GM19193 (cell line): ENCODE measurements around the gene KDM5A.

ENCODE experiments used
- POLR2A ChIP-seq: IDR thresholded peaks from 4 replicates; pipeline ENCODE4 v1.6.1; 2011; ENCODE audit not compliant: insufficient read depth, insufficient read length; ENCODE audit errors: extremely low read depth

The KDM5A gene

DNA sequence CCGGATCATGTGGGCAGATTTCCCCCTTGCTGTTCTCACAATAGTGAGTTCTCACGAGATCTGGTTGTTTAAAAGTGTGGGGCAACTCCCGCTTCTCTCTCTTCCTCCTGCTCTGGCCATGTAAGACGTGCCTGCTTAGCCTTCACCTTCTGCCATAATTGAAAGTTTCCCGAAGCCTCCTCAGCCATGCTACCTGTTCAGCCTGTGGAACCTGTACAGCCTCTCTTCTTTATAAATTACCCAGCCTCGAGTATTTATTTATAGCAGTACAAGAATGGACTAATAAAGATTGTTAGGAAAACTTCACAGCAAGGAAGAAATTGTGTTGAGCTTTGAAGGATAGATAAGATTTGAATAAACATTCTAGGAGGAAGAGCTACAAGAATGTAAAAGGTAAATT is 52.1 kb downstream of the KDM5A start:
- no peak for TF ChIP-seq POLR2A

DNA sequence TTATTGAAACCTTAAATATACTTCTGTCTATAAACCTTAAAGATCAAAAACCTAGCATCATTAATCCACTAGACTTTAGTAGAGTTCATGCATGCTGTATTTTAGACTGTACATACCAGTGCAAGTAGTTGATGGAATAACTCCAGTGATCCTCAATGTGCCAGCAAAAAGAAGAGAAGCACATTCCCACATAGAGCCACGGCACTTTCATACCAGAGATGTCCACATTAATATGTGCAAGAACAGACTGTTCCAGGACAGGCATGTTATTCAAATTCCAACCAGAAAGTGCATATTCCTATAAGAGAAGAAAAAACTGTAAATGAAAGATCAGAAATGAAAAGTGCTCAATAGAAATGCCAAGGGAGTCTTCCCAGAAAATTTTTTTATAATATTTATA is 55.0 kb downstream of the KDM5A start:
- no peak for TF ChIP-seq POLR2A

- TF ChIP-seq POLR2A, result no peak
These were observed 56.4 kb downstream of the KDM5A start for GRCh38 chr12:332581-333205.

DNA sequence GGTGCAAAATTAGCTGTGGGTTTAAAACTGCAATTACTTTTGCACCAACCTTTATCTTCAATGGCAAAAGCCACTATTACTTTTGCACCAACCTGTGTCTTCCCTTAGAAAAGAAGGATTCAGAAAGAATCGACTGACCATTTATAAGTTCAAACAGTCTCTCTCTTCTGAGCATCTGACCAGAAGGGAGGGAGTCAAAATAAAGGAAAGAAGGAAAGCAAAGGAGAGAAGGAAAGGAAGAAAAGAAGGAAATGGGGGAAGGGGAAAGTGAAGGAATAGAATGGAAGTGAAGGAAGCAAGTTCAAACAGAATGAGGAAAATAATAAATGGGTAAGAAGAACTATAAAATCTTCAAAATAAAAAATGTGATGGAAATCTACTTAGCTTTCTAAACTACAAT is 57.8 kb downstream of the KDM5A start:
- no peak for TF ChIP-seq POLR2A

DNA sequence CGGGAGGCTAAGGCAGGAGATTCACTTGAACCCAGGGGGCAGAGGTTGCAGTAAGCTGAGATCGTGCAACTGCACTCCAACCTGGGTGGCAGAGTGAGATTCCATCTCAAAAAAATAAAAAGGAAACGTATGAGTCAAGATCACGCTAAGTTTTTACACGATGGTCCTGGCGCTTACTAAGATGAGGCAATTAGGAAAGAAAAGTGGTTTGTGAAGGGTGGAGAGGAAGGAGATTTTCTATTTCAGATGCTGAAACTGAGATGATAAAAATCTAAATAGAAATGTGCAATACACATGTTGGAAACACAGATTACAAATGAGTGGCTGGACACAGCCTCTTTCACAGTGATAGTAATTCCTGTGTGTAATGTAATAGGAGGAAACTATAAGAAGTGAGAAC is 63.2 kb downstream of the KDM5A start:
- TF ChIP-seq POLR2A, result no peak

DNA sequence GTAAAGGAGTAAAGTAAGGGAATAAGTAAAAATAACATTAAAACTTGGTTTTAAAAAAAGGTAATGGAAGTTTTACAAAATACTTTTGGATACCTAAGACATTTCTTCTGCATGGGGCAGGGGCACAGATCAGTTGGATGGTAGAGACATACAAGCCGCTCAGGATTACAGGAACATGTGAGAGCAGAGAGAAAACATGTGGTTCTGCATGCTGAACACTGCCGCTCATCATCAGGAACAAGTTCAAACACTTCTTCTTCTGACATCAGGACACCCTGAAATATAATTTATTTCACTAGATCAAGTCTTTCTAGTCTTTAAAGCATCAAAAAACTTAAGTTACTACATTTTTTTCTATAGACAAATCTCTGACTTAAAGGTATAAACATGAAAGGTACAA is 65.6 kb downstream of the KDM5A start:
- TF ChIP-seq POLR2A, result no peak

- no peak for TF ChIP-seq POLR2A
These were observed 67.4 kb downstream of the KDM5A start for GRCh38 chr12:321606-322326.

DNA sequence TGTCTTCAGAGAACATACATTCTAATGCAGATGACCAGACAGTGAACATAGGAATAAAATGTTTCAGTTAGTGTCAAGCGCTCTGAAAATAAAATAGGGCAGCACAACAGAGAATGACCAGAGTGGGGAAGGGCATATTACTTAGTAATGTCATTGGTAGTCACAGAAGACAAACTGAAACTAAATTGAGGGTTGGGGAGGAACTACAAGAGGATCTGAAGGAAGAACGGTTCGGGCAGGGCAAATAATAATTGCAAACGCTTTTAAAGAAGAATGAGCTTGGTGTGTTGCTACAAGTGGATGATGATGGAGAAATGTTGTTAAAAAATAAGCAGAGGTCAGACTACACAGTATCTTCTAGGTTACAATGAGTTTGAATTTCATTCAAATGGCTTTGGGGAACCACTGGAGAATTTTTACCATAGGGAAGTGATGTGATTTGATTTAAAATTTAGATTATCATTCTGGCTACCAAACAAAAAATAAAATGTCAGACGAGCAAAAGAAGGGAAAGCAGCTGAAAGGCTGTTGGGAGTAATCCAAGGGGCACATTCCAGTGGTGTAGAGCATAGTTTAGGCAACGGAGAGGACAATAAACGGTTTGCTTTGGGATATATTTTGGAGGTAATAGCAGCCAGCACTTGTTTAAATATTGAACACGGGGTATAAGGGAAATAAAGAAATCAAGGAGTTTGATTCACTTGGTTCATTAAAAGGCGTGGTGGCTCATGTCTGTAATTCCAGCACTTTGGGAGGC is 70.2 kb downstream of the KDM5A start:
- no peak for TF ChIP-seq POLR2A

DNA sequence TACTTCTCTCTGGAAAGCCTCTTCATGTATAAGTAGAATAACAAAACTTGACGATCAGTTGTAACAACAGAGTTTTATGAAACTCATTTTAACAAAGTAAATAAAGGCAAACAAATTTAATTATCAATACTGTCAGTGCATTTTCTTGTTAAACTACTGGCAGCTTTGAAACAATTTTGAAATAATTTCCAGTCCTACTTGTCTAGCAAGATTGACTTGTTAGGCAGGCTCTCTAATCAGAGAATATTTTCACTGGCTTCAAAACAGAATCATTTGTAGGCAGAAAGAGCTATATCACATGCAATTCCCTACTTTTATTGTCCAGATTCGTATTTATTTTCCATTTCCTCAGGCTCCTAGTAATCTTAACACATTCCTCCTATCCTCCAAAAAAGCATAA is 80.6 kb downstream of the KDM5A start:
- no peak for TF ChIP-seq POLR2A

GRCh38 chr12:307406-307805 is 81.7 kb downstream of the KDM5A start:
- TF ChIP-seq POLR2A, result no peak

DNA sequence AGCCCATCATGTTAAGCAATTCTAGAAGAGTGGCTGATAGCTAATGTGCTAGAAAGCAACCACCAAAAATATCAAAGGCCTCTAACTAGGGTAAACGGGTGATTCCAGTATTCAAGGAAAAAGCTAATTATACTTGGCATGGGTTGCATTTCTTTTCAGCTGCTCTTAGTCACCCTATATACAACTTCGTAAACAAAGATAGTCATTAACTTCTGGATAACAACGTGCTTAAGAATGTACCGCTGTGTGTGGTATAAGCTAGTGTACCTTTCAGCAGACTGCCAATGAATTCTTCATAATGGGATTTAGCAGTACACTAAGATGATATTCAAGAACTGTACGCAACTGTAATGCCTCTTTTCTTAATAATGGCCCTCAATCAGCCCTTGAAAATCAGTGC is 84.3 kb downstream of the KDM5A start:
- TF ChIP-seq POLR2A, result no peak

- TF ChIP-seq POLR2A, result no peak
These were observed 94.0 kb downstream of the KDM5A start for GRCh38 chr12:295132-295531.

- TF ChIP-seq POLR2A, result no peak
These were observed 95.9 kb downstream of the KDM5A start for GRCh38 chr12:293199-293598.

GRCh38 chr12:292186-292585 is 96.9 kb downstream of the KDM5A start:
- TF ChIP-seq POLR2A, result no peak

DNA sequence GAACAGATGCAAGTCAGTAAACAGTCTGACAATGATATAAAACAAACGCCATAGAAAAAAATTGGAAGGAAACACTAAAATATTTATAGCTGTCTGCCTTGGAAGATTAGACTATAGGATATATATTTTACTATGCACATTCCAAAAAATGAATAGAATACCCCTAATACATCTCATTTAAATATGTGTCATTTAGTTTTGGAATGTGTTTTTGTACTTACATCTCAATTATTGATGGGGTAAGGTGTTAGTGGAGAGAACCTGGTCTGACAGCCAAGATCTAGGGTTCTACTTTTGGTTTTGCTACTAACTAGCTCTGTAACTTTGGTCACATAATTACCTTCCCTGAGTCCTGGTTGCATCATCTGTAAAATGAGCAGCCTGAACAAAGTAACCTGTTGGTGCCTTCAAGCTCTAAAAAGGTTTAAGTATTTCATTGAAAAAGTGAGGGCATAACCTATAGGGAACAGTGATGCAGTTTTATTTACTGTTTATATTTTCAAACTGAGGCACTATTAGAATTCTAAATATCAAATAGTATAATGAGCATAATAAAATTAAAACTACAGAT is 97.9 kb downstream of the KDM5A start:
- no peak for TF ChIP-seq POLR2A
